GM19099 (cell line): ENCODE data around the gene PRRC1.

Experiments used
- POLR2A ChIP-seq: IDR thresholded peaks from 3 replicates; pipeline ENCODE4 v1.6.1; 2011; ENCODE audit warnings: low read depth; ENCODE audit not compliant: insufficient read length; ENCODE audit errors: extremely low read depth

PRRC1 gene

GRCh38 chr5:127519527-127519926, 2.1 kb downstream of the PRRC1 start:
- TF ChIP-seq POLR2A = no peak

- no peak for TF ChIP-seq POLR2A
Measured at GRCh38 chr5:127521138-127521770, 3.8 kb downstream of the PRRC1 start.

- TF ChIP-seq POLR2A = no peak
Measured at GRCh38 chr5:127525181-127525580, 7.7 kb downstream of the PRRC1 start.

GRCh38 chr5:127529904-127530682, 12.7 kb downstream of the PRRC1 start:
- no peak for TF ChIP-seq POLR2A

GRCh38 chr5:127536687-127537086, 19.2 kb downstream of the PRRC1 start:
- TF ChIP-seq POLR2A = no peak

GRCh38 chr5:127549551-127549950, 32.1 kb downstream of the PRRC1 start:
- TF ChIP-seq POLR2A = no peak

- no peak for TF ChIP-seq POLR2A
Measured at GRCh38 chr5:127550652-127551409, 33.4 kb downstream of the PRRC1 start.

GRCh38 chr5:127551410-127552041, 34.1 kb downstream of the PRRC1 start:
- no peak for TF ChIP-seq POLR2A

- no peak for TF ChIP-seq POLR2A
Measured at GRCh38 chr5:127555826-127556225, 38.4 kb downstream of the PRRC1 start.

GRCh38 chr5:127556609-127557334, 39.3 kb downstream of the PRRC1 start:
- TF ChIP-seq POLR2A = no peak

GRCh38 chr5:127558273-127558672, 40.8 kb downstream of the PRRC1 start:
- no peak for TF ChIP-seq POLR2A

GRCh38 chr5:127561254-127561653, 43.8 kb downstream of the PRRC1 start:
- no peak for TF ChIP-seq POLR2A

GRCh38 chr5:127562252-127562651, 44.8 kb downstream of the PRRC1 start:
- no peak for TF ChIP-seq POLR2A

- no peak for TF ChIP-seq POLR2A
Measured at GRCh38 chr5:127563136-127563535, 45.7 kb downstream of the PRRC1 start.
